Endothelial cell of hepatic sinusoid (primary cell): ENCODE data around the gene OR7D4.
"Not testable (repeated sequence)": the region's sequence is repeated elsewhere in the genome, so short reads cannot be mapped to it uniquely, and the experiment has no call there.

Source experiments
- in situ Hi-C: cut with HindIII; loops from 2 replicates; pipeline ENCODE4 v1.10.0; 2017; ENCODE audit warnings: low sequenced_read_pairs

The OR7D4 gene

DNA sequence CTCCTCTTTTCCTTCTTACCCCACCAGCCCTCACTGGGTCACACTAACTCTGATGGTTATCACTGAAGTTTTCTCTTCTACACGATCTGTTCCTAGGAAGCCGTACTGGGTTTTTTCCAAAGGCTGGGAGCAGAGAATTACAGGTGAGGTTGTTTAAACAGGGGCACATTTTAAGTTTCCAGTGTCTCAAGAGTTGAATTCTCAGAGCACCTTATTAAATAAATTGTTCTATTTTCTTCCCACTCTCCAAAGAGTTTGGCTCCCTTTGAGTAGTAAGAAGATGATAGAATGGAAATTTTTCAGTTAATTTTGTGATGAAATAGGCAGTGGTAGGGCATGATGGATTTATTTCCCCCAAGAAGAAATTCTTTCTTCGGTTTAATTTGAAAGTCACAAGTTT is at the start of gene OR7D4:
Gene OR7D4 (minus strand): TSS at position 101 of the 400 bp plus-strand sequence. CDS start 4,752 bp downstream, outside the sequence.
- in situ Hi-C loops: no loop called here

DNA sequence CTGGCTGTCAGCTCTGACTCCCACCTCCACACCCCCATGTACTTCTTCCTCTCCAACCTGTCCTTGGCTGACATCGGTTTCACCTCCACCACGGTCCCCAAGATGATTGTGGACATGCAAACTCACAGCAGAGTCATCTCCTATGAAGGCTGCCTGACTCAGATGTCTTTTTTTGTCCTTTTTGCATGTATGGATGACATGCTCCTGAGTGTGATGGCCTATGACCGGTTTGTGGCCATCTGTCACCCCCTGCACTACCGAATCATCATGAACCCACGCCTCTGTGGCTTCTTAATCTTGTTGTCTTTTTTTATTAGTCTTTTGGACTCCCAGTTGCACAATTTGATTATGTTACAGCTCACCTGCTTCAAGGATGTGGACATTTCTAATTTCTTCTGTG is 31.8 kb upstream of the OR7D4 start:
- in situ Hi-C loops: no loop called here

DNA sequence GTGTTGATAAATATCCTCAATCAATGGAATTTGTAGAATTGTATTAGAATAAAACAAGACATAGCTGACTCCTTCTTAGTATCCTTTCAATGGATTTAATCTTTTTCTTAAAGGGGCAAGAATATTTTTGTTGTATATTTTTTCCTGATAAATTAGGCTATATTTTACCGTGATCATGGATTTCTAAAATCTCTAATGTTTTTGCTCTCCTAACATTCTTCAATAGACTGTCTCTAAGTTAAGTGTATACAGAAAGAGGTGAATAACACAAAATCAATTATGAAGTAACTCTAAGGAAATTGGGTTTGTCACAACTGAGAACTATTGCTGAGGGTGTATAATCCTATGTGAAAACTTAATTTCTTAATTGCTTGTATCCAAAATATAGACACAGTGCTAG is 31.2 kb upstream of the OR7D4 start, which contains the start of gene OR7E24:
Gene OR7E24 (plus strand): TSS at position 301 of the 400 bp plus-strand sequence. CDS start 114 bp downstream, outside the sequence.
- in situ Hi-C loops: no loop called here

DNA sequence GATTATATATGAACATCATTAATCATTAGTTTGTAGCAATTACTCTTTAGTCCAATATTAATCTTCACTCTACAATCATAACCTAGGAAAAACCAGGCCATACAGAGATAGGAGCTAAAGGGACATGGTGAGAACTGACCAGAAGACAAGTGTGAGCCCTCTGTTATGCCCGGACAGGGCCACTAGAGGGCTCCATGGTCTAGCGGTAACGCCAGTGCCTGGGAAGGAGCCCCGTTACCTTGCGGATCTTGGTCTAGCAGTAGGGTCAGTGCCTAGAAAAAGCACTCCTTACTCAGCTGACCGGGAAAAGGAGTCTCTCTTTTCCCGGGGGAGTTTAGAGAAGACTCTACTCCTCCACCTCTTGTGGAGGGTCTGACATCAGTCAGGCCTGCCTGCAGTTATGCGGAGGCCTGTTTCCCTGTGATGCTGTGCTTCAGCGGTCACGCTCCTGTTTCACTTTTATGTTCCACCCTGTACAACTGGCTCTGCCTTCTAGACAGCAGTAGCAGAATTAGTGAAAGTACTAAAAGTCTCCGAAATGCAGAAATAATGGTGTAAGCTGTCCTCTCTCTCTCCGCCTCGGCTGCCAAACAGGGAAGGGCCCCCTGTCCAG is 13.8 kb downstream of the OR7D4 start:
- in situ Hi-C loops: no loop called here

DNA sequence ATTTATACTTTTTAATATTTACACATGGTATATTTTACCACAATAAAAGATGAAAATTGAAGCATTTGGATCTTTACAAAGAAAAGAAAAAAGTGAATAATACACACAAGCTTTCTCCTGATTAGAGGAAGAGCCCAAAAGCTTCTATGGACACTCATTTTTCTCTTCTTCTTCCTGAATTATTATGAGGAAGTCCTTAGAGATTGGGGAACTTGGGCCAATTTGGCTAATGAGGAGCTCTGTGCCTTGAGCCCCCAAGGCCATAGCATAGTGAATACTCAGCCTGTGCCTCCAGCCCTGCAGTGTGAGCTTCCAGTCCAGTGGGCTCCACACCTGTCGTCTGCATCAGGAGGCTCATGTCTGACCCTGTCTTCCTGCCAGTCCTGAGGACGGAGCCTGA is 21.3 kb downstream of the OR7D4 start:
- in situ Hi-C loops: not testable (repeated sequence)

DNA sequence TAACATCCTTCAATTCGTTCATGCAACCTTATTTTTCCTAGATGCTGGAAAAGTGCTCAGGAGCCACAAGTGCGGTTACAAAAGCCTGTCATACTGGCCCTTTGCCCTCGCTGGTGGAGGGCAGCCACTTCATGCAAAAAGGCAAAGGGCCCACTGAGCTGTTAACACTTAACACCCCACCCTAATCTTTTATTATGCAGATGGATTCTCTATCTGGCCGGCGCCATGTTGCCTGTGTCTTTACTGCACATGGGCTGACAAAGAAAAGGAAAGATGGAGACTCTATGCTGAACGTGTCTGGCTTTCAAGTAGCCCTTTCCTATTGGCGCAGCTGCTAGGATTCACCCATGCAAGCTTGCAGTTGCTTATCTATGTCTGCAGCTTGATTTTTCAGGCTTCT is 29.9 kb downstream of the OR7D4 start:
- in situ Hi-C loops: no loop called here

DNA sequence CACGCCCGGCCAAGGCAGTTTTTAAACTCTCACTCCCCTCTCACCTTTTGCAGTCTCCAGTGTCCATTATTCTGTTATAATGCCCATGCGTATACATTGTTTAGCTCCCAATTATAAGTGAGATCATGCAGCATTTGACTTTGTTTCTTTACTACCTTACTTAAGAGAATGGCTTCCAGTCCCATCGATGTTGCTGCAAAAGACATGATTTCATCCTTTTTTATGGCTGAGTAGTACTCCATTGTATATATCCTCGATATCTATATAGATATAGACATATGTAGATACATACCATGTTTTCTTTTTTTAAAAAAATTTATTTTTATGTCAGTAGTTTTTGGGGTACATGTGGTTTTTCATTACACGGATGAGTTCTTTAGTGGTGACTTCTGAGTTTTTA is 32.2 kb downstream of the OR7D4 start:
- in situ Hi-C loops: no loop called here

DNA sequence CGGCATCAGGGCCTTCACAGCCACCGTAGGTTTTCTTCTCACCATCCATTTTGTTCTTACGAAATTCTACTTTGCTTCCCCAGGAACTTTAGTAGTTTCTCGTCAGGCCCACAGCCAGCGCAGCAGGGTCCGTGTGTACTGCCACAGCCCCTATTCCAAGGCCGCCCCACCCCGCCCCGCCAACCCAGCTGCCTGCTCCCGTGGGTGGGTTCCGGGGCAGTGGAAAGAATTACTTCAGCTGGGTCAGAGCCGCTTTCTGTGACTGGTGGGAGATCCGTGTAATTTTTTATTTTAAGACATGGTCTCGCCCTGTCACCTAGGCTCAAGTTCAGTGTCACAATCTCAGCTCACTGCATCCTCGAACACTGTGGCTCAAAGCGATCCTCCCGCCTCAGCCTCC is 36.4 kb downstream of the OR7D4 start:
- in situ Hi-C loops: no loop called here

DNA sequence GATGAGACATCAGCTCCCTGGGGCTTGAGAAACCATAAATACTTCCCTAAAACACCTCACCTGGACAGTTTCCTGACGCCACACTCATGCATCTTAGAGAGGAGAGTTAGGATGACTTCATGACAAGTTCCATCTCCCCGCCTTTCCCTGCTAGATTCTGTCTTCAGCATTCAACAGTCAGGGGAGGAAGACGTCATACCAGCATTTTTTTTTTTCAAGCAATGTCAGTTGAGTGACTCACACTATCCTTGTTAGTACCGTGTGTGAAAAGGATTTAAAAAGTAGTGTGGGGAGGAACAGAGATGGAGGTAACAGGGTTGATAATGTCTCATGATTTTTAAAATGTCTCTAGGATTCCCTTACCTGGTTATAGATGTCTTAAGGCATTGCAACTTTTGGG is 40.5 kb downstream of the OR7D4 start, which contains the start of gene OR7D2:
Gene OR7D2 (plus strand): TSS at position 79 of the 400 bp plus-strand sequence. CDS start 6,803 bp downstream, outside the sequence.
- in situ Hi-C loops: no loop called here

DNA sequence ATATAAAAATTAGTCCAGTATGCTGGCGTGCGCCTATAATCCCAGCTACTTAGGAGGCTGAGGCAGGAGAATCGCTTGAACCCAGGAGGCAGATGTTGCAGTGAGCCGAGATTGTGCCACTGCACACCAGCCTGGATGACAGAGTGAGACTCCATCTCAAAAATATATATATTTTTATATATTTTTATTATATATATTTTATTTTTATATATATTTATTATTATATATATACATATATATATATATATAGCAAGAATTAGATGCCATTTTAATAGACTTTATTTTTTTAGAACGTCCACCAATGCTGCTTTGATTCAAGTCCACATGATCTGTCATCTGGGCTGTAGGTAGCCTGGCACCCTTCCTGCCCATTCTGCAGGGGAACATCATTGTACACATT is 44.1 kb downstream of the OR7D4 start:
- in situ Hi-C loops: no loop called here

DNA sequence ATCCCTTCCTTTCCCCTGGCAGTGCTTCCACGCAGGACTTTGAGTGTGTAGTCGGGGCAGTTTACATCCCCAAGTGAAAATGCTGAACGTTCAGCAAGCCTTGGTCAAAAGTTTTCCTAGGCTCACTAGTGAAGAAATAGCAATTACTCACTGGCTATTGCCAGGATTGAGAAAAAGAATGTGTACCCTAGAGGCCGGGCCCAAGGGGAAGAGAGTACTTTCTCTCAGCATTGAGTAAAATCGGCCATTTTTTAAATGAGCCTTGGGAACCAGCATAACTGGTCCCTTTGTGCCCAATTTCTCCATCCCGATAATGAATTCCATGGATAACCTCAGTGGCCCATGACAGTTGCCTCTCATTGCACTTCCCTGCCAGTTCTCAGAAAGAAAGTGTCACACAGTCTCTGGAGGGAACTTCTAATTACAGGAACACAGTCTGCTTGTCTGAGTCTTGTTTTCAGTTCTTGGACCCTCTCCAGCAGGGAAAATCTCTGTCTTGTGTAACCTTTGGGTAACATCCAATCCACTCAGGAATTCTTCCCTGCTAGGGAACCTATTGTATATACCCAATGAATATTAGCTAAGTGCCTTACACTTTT is 47.9 kb downstream of the OR7D4 start:
- in situ Hi-C loops: no loop called here

DNA sequence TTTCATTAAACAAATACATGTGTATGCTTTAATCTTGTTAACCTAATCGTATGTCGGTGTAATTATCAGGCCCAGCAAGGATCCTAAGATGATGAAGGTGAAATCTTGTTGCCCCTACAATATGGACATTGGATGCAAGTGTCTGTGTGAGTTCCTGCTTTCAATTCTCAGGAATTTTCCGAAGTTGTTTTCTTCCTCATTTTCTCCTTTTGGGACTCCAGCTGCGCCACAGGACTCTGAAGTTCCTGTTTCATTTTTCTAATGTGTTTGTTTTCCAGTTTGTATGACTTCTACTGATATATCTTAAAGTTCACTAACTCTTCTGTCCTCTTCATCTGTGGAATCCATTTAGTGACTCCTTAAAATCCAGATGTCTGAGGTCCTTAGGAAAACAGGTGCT is 52.5 kb downstream of the OR7D4 start:
- in situ Hi-C loops: no loop called here

DNA sequence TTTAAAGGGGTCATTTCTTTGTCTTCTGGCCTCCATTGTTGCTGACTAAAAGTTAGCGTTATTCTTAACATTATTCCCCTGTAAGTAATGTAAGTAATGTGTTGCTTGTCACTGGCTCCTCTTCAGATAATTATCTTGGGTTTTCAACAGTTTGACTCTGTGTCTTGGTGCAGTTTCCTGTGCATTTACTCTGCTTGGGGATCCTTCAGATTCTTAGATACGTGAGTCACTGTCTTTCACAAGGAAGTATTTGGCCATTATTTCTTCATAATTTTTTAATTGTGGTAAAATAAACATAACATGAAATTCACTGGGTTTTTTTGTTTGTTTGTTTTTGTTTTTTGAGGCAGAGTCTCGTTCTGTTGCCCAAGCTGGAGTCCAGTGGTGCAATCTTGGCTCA is 54.1 kb downstream of the OR7D4 start:
- in situ Hi-C loops: no loop called here

DNA sequence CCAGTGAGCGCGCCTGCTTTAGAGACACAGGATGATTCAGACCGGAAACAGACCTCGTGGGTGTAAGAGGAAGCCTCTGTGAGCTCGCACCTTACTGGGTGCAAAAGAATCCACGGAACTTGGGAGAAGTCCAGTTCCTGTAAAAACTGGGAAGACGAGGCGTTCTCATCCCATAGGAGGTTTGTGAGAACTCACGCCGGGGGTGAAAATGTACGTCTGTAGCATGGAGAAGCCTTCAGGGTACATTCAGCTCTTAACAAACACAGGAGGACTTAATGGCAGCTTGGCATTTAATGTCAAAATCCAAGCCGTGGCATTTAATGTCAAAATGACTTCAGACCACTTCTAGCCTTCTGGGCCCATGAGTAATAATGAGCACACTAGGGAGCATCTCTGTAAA is 58.0 kb downstream of the OR7D4 start:
- in situ Hi-C loops: no loop called here
